ENCODE measurements around the gene HES5. TPM values are rescaled to one million over a fixed set of nuclear protein-coding genes. Genes with fewer than 3 reads are reported as not detected.

HES5 gene
- total and polyA plus RNA-seq, 2 of the 4 experiments (the other 2 are of a cell fraction), result not detected

- POLR2A ChIA-PET (ENCODE audit: unreplicated experiment), result no interaction called here
- dilution Hi-C loops (cut with HindIII; ENCODE audit: low sequenced_read_pairs, unreplicated experiment), result no loop called here
- Histone ChIP-seq H2BK15ac (ENCODE audit: low read depth, low read length) (no peak overlapping the region), H3K9me1 (ENCODE audit: insufficient read depth, low read length) (no peaks in the 10 kb centered on the region), H3K56ac (ENCODE audit: extremely low read depth, insufficient read depth, low read length) (no peak overlapping the region), H3K14ac (replicated peaks; ENCODE audit: low read depth, low read length) (no peak overlapping the region), H3K27me3 (ENCODE audit: control insufficient read depth, insufficient read depth, low read length) (peaks cover 14% of the 10 kb centered on the region; the same call in 1 of the 2 replicates), H3K79me1 (ENCODE audit: low read depth in 1 of 2, low read length in 2 of 2) (no peaks in the 10 kb centered on the region), H3K9me3 (ENCODE audit: control insufficient read depth, insufficient read depth, low read length) (peaks cover 4% of the 10 kb centered on the region), H2BK20ac (ENCODE audit: low read depth, low read length) (no peak overlapping the region), H3K27ac (ENCODE audit: insufficient read depth, low read length) (no peak overlapping the region), H3K9ac (ENCODE audit: low read depth, low read length) (no peak overlapping the region), H3K4me2 (ENCODE audit: low read depth, low read length) (no peak overlapping the region), H2BK120ac (ENCODE audit: low read depth, low read length) (no peak overlapping the region), H4K5ac (ENCODE audit: low read depth, low read length) (no peak overlapping the region), H3K18ac (ENCODE audit: low read depth, low read length) (no peak overlapping the region), H2AK5ac (ENCODE audit: low read depth, low read length) (no peak overlapping the region), H3K23ac (ENCODE audit: low read depth, low read length) (no peak overlapping the region), H2AK9ac (replicated peaks; ENCODE audit: low read depth, low read length, poor library complexity) (no peak overlapping the region), H4K91ac (ENCODE audit: insufficient read depth, low read depth, low read length) (no peak overlapping the region), H3K36me3 (ENCODE audit: control insufficient read depth, insufficient read depth, low read length) (no peaks in the 10 kb centered on the region), H4K20me1 (ENCODE audit: insufficient read depth, low read length) (no peaks in the 10 kb centered on the region; the same call in 1 of the 2 replicates), H2AFZ (replicated peaks; ENCODE audit: low read length, poor library complexity) (no peak overlapping the region), H4K8ac (ENCODE audit: low read depth in 2 of 2, low read length in 2 of 2) (no peak overlapping the region), H2BK5ac (ENCODE audit: low read depth, low read length, poor library complexity, severe bottlenecking) (no peak overlapping the region), H3K4me3 (ENCODE audit: insufficient read depth, low read depth, low read length) (no peak overlapping the region), H3K4ac (ENCODE audit: low read depth, low read length) (no peak overlapping the region), H3K4me1 (ENCODE audit: control insufficient read depth, insufficient read depth, low read length) (no peaks in the 10 kb centered on the region)
- DNase-seq (no peak), ATAC-seq (ENCODE audit: low read depth) (no peak)
- BruUV-seq (replicated peaks), result no TSS peak
- 57% methylated on average over 12 of the region's 24 CpGs; no CpG with 5 or more reads in 1 of the 2 experiments for WGBS, 2 experiments (ENCODE audit: extremely low coverage in 2 of 2, insufficient read length in 1 of 2)
- intact Hi-C loops (cut with micrococcal nuclease), result no loop called here
- TF ChIP-seq BHLHE40 (IDR thresholded peaks at IDR 0.05; ENCODE audit: low read depth, low read length), result no peak
- no peak for TF ChIP-seq SMC3 (IDR thresholded peaks at IDR 0.05; ENCODE audit: low read depth, low read length)
- TF ChIP-seq MXI1 (IDR thresholded peaks at IDR 0.05; ENCODE audit: borderline replicate concordance, low read depth, low read length), result no peak
- TF ChIP-seq ELK1 (IDR thresholded peaks at IDR 0.05; ENCODE audit: borderline replicate concordance, low read depth, low read length), result no peak
- TF ChIP-seq RCOR1 (IDR thresholded peaks at IDR 0.05; ENCODE audit: insufficient replicate concordance, low read length), result no peak
- no peak for TF ChIP-seq CEBPB (IDR thresholded peaks at IDR 0.05; ENCODE audit: low read depth, low read length)
- no peak for TF ChIP-seq RFX5 (IDR thresholded peaks at IDR 0.05; ENCODE audit: low read depth, low read length)
- no peak for TF ChIP-seq RAD21 (IDR thresholded peaks at IDR 0.05; ENCODE audit: low read length)
- no peak for TF ChIP-seq CTCF (conservative IDR thresholded peaks at IDR 0.05; ENCODE audit: low read depth, low read length)
- no peak for TF ChIP-seq FOS (IDR thresholded peaks at IDR 0.05; ENCODE audit: low read depth, low read length)
- no peak for TF ChIP-seq MAFK (IDR thresholded peaks at IDR 0.05; ENCODE audit: low read depth, low read length)
- TF ChIP-seq CHD1 (IDR thresholded peaks at IDR 0.05; ENCODE audit: low read depth, low read length), result no peak
- TF ChIP-seq MAZ (IDR thresholded peaks at IDR 0.05; ENCODE audit: borderline replicate concordance, low read depth, low read length), result no peak
- no peak for TF ChIP-seq NFE2L2 (IDR thresholded peaks at IDR 0.05; ENCODE audit: low read depth, low read length)
- no peak for TF ChIP-seq POLR2A (IDR thresholded peaks at IDR 0.05; ENCODE audit: low read depth, low read length)
- no peak for TF ChIP-seq USF2 (IDR thresholded peaks at IDR 0.05; ENCODE audit: low read depth, low read length)
- in situ Hi-C loops (cut with MboI; ENCODE audit: low sequenced_read_pairs), result no loop called here
- CTCF ChIA-PET, result no interaction called here
Measured at GRCh38 chr1:2493691-2494322, 36.3 kb downstream of the HES5 start.
